T-helper 17 cell (primary cell): ENCODE measurements around the gene TMED1. TPM values are rescaled to one million over a fixed set of nuclear protein-coding genes. Genes with fewer than 3 reads are reported as not detected.
"Not testable (repeated sequence)": the region's sequence is repeated elsewhere in the genome, so short reads cannot be mapped to it uniquely, and the experiment has no call there.

Experiments
- ATAC-seq: fragments of 150-1000 bp; cut with Tn5 transposase; 2 replicates; pipeline ENCODE4 v1.10.0; 2021; ENCODE audit warnings: mild to moderate bottlenecking, moderate library complexity
- DNase-seq, 3 donors: peaks; one replicate each; pipeline versions ENCODE4 v3.0.0 to v3.0.0-alpha.2; 2020 to 2021
- H3K9me3 ChIP-seq: one replicate; pipeline ENCODE4 v1.7.0; 2013; ENCODE audit warnings: low read length, mild to moderate bottlenecking; ENCODE audit not compliant: control insufficient read depth, poor library complexity, severe bottlenecking
- H3K27ac Mint-ChIP-seq: one replicate; pipeline ENCODE4 v1.8.0; 2022; ENCODE audit warnings: mild to moderate bottlenecking, moderate library complexity, mixed read lengths
- H3K27me3 Mint-ChIP-seq: one replicate; pipeline ENCODE4 v1.8.0; 2022; ENCODE audit warnings: mixed read lengths
- H3K36me3 Mint-ChIP-seq: one replicate; pipeline ENCODE4 v1.8.0; 2022; ENCODE audit warnings: low read depth, mixed read lengths
- H3K4me1 Mint-ChIP-seq: one replicate; pipeline ENCODE4 v1.8.0; 2022; ENCODE audit warnings: mild to moderate bottlenecking, mixed read lengths
- H3K4me3 Mint-ChIP-seq: one replicate; pipeline ENCODE4 v1.8.0; 2022; ENCODE audit warnings: mild to moderate bottlenecking, moderate library complexity, mixed read lengths
- total RNA-seq, 4 donors: library from RNA in 2 of 4; stranded (reverse) in 2 of 4; gene quantifications; one replicate each; pipeline ENCODE4 v1.2.3 and lab custom pipeline; 2022 to 2026

TMED1 gene
- total RNA-seq, 2 donors from 2014 or later, result 8.7 to 10.5 TPM

DNA sequence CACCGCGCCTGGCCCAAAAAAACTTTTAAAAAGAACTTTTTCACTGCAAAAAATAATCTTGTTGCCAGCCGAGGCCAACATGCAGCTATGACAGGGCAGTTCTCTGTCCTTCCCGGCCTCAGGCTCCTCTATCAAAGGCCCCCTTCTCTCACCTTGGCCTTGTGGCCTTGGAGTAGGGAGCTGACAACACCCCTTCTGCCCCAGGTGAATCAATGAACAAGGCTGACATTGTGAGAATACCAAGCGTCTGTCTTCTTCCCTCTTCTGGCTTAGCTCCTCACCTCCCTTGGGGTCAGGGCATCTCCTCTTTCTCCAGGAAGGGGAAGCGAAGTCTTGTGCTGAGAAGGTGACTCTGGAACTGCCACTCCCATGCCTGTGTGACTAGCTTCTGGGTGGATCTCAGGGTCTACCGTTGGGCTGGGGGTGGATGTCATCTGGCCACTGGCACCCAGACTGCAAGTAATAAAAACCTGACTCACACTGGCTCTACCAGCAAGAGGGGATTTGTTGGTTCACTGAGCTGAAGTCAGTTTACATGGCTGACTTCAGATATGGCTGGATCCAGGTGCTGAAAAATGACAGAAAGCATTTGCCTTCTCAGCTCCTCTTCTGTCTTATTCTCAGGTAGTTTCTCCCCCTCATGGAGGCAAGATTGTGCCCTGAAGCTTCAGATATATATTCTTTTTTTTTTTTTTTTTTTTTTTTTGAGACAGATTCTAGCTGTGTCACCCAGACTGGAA is 18.5 kb upstream of the TMED1 start:
- H3K27me3 Mint-ChIP-seq, result no peaks in the 10 kb centered on the region
- ATAC-seq (no peak), DNase-seq (no peak)
- H3K4me3 Mint-ChIP-seq, result no peak overlapping the region
- no peaks in the 10 kb centered on the region for H3K36me3 Mint-ChIP-seq
- H3K4me1 Mint-ChIP-seq, result no peaks in the 10 kb centered on the region
- H3K9me3 ChIP-seq, result no peaks in the 10 kb centered on the region
- H3K27ac Mint-ChIP-seq, result no peak overlapping the region

DNA sequence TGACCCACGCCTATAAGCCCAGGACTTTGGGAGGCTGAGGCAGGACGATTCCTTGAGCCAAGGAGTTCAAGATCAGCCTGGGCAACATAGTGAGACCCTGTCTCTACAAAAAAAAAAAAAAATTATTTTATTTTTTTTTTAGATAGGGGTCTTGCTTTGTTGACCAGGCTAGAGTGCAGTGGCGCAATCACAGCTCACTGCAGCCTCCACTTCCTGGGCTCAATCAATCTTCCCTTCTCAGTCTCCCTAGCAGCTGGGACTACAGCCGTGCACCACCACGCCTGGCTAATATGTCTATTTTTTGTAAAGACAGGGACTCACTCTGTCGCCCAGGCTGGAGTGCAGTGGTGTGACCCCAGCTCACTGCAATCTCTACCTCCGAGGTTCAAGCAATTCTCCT is 16.9 kb upstream of the TMED1 start:
- DNase-seq (no peak), ATAC-seq (no peak)
- H3K27me3 Mint-ChIP-seq, result peaks cover 6% of the 10 kb centered on the region
- peaks cover 2% of the 10 kb centered on the region for H3K36me3 Mint-ChIP-seq
- peaks cover 3% of the 10 kb centered on the region for H3K4me1 Mint-ChIP-seq
- H3K27ac Mint-ChIP-seq, result no peak overlapping the region
- no peak overlapping the region for H3K4me3 Mint-ChIP-seq
- H3K9me3 ChIP-seq, result no peaks in the 10 kb centered on the region

DNA sequence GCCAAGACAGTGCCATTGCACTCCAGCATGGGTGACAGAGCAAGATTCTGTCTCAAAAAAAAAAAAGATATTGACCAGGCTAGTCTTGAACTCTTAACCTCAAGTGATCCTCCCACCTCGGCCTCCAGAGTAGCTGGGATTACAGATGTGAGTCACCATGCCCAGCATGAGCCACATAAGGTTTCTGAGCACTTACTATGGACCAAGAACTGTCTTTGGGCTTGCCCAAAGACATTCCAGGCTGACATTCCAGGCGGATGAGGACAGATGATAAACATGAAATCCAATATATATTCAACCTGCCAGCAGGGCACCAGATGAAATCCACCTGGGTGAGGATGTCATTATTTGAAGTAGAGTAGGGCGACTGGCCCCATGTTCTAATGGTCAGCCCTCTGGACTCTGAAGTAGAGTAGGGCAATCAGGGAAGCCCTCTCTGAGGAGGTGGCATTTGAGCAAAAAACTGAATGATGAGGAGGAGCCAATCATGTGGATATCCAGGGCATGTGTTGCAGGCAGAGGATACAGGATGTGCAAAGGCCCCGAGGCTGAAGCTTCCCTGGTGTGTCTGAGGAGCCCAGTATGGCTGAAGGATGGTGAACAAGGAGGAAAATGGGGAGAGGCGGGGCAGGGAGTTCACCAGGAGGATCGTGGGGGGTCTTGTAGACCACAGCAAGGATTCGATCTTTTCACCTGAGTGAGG is 16.2 kb upstream of the TMED1 start:
- no peaks in the 10 kb centered on the region for H3K9me3 ChIP-seq
- H3K4me3 Mint-ChIP-seq, result no peak overlapping the region
- no peak for ATAC-seq
- H3K27me3 Mint-ChIP-seq, result peaks cover 6% of the 10 kb centered on the region
- peaks cover 2% of the 10 kb centered on the region for H3K36me3 Mint-ChIP-seq
- peaks cover 3% of the 10 kb centered on the region for H3K4me1 Mint-ChIP-seq
- DNase-seq, result no peak
- H3K27ac Mint-ChIP-seq, result no peak overlapping the region

DNA sequence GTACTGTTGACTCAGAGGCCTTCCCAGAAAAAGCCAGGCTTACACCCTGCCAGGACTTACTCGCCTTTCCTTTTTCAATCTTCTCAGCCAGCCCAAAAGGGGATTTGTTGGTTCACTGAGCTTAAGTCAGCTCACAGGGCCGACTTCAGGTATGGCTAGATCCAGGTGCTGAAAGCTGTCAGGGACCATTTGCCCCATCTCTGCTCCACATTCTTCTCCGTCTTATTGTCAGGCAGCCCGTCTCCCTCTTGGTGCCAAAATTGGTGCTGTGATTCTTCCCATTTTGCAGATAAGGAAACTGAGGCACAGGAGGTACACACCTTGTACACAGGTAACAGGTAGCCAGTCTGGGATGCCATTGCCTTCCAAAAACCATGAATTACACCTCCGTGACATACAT is 14.6 kb upstream of the TMED1 start:
- H3K4me1 Mint-ChIP-seq, result peaks cover 3% of the 10 kb centered on the region
- peaks cover 6% of the 10 kb centered on the region for H3K27me3 Mint-ChIP-seq
- DNase-seq (no peak), ATAC-seq (no peak)
- peaks cover 2% of the 10 kb centered on the region for H3K36me3 Mint-ChIP-seq
- no peak overlapping the region for H3K4me3 Mint-ChIP-seq
- no peak overlapping the region for H3K27ac Mint-ChIP-seq
- no peaks in the 10 kb centered on the region for H3K9me3 ChIP-seq

DNA sequence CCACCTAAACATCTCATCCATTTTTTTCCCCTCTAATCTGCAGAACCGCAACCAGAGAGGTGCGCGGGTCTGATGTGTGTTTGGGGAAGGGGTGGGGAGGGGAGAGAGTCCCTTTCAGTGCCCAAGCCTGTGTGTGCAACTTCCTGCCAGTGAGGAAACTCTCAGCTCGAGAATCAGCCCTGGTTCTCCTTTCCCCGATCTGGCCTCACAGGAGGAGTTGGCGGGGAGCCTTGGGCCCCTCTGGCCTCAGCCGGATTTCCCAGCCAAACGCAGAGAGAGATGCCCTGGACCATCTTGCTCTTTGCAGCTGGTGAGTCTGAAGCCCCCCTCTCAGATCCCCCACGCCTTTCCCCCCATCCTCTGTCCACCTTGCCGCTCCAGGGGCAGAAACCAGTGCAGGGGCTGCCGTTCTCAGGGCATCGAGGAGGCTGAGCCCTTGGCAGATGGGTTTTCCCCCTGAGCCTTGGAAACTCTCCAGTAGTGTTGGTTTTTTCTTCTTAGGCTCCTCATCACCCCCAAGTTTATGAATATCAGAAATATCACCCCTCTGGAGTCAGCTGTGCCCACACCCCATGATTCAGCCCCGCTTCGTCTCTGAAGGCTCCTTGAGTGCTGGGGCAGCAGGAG is 12.3 kb upstream of the TMED1 start, which contains the start of gene C19orf38:
Gene C19orf38 (plus strand): TSS at position 186 of the 627 bp plus-strand sequence. CDS start 94 bp downstream, at position 280.
- no peaks in the 10 kb centered on the region for H3K9me3 ChIP-seq
- H3K36me3 Mint-ChIP-seq, result peaks cover 5% of the 10 kb centered on the region
- peaks cover 5% of the 10 kb centered on the region for H3K4me1 Mint-ChIP-seq
- ATAC-seq (peak; percentile 32), DNase-seq (no peak)
- peaks cover 9% of the 10 kb centered on the region for H3K27me3 Mint-ChIP-seq
- H3K4me3 Mint-ChIP-seq, result no peak within 1 kb of the TSS
- no peak within 1 kb of the TSS for H3K27ac Mint-ChIP-seq

DNA sequence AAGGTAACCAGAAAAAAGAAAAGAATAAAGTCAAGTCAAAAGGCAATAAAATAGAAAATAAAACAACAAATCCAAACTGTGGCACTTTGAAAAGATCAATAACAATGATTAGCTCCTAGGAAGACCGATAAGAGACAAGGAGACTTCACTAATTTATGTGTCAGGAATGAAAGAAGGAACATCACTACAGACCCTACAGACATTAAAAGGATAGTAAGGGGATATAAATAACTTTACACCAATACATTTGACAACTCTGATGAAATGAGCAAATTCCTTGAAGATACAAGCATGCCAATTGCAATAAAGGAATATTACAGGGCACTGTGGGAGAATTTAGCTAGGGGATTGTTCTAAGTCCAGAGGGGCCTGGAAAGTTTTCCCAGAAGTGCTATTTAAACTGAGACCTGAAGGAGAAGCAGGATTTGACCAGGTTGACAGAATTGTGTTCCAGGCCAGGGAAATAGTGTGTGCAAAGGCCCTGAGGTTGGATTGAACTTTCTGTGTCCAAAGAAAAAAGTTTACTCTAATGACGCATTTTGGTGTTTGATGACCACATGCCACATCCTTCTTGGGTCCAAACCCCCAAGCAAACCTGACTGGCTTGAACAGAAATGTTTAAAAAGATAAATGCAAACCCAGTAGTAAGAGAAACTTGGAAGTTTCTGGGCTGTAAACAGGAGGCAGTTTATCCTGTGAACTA is 10.6 kb upstream of the TMED1 start:
- Mint-ChIP-seq H3K27ac (no peak overlapping the region), H3K4me1 (peaks cover 5% of the 10 kb centered on the region), H3K36me3 (peaks cover 8% of the 10 kb centered on the region), H3K27me3 (peaks cover 12% of the 10 kb centered on the region), H3K4me3 (no peak overlapping the region)
- no peak for ATAC-seq
- no peak for DNase-seq
- H3K9me3 ChIP-seq, result no peaks in the 10 kb centered on the region

DNA sequence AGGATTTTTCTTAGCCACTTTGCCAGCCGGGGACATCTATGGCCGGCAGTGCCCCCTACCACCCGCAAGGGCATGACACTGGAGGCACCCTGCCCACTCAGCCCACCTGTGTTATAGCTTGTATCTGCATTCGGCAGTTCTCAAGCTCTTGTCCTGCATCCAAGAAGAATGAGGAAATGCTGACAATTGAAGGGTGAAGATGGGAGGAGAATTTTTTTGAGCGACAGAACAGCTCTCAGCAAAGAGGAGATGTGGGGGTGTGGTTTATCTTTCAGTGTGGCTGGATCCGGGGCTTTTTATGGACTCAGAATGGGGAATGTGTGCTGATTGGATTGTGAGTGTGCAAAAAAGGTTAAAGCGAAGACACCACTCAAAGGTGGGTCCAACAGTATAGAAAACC is 6.8 kb upstream of the TMED1 start:
- H3K9me3 ChIP-seq, result no peaks in the 10 kb centered on the region
- peaks cover 6% of the 10 kb centered on the region for H3K27me3 Mint-ChIP-seq
- H3K4me1 Mint-ChIP-seq, result peaks cover 2% of the 10 kb centered on the region
- no peak overlapping the region for H3K27ac Mint-ChIP-seq
- no peak for ATAC-seq
- DNase-seq, result no peak
- H3K36me3 Mint-ChIP-seq, result peaks cover 6% of the 10 kb centered on the region
- no peak overlapping the region for H3K4me3 Mint-ChIP-seq

DNA sequence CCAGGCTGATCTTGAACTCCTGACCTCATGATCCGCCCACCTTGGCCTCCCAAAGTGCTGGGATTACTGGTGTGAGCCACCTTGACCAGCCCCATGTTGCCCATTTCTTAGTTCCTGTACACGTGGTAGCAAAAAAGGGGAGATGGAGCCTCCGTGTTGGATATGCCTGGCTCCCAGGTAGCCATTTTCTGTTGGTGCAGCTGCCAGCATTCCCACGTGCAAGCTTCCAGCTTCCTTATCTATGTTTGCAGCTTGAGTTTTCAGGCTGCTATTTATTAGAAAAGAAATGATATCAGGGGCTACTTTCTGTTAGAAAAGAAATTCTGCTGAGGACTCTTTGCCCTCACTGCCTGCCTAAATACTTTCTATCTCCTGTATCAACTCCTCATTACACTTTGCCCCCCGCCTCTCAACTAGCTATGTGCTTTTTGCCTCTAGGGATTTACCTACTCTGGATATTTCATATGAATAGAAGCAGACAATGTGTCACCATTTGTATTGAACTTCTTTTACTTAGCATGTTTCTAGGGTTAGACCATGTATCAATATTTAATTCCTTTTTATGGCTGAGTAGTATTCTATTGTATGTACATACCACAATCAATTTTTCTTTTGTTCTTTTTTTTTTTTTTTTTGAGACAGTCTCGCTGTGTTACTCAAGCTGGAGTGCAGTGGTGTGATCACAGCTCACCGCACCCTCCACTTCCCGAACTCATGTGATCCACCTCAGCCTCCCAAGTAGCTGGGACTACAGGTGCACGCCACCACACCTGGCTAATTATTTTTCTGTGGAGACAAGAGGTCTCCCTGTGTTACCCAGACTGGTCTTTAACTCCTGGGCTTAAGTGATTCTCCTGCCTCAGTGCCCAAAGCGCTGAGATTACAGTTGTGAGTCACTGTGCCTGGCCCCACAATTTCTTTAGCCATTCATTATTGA is 3.4 kb upstream of the TMED1 start:
- no peaks in the 10 kb centered on the region for H3K9me3 ChIP-seq
- no peak overlapping the region for H3K27ac Mint-ChIP-seq
- no peak for DNase-seq
- peaks cover 6% of the 10 kb centered on the region for H3K36me3 Mint-ChIP-seq
- H3K27me3 Mint-ChIP-seq, result peaks cover 6% of the 10 kb centered on the region
- no peak for ATAC-seq
- peaks cover 10% of the 10 kb centered on the region for H3K4me1 Mint-ChIP-seq
- no peak overlapping the region for H3K4me3 Mint-ChIP-seq

DNA sequence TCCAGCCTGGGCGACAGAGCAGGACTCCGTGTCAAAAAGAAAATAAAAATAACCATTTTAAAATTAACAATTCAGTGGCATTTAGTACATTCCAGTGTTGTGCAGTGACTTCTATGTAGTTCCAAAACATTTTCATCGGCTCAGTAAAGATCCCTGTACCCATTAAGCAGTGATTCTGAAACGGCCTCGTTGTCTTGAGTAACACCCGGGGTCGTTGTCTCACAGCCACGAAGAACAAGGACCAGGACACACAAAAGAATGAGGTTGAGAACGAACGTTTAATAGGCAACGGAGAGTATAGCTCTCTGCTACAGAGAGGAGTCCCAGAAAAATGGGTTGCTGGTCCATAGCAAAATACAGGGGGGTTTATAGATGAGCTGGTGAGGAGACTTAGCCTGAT is 2.4 kb upstream of the TMED1 start:
- no peak overlapping the region for H3K4me3 Mint-ChIP-seq
- H3K27me3 Mint-ChIP-seq, result peaks cover 3% of the 10 kb centered on the region
- H3K27ac Mint-ChIP-seq, result no peak overlapping the region
- ATAC-seq (no peak), DNase-seq (no peak)
- H3K9me3 ChIP-seq, result no peaks in the 10 kb centered on the region
- peaks cover 3% of the 10 kb centered on the region for H3K36me3 Mint-ChIP-seq
- H3K4me1 Mint-ChIP-seq, result peaks cover 8% of the 10 kb centered on the region

DNA sequence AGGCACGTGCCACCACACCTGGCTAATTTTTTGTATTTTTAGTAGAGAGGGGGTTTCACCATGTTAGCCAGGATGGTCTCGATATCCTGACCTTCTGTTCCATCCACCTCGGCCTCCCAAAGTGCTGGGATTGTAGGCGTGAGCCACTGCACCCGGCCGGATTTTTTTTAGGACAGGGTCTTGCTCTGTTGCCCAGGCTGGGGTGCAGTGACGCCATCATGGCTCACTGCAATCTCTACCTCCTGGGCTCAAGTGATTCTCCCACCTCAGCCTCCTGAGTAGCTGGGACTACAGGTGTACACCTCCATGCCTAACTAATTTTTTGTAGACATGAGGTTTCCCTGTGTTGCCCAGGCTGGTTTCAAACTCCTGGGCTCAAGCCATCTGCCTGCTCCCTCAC is 1.6 kb upstream of the TMED1 start:
- not testable (repeated sequence) for H3K36me3 Mint-ChIP-seq, DNase-seq, H3K9me3 ChIP-seq, H3K4me3 Mint-ChIP-seq, H3K27me3 Mint-ChIP-seq, H3K4me1 Mint-ChIP-seq, ATAC-seq, H3K27ac Mint-ChIP-seq

DNA sequence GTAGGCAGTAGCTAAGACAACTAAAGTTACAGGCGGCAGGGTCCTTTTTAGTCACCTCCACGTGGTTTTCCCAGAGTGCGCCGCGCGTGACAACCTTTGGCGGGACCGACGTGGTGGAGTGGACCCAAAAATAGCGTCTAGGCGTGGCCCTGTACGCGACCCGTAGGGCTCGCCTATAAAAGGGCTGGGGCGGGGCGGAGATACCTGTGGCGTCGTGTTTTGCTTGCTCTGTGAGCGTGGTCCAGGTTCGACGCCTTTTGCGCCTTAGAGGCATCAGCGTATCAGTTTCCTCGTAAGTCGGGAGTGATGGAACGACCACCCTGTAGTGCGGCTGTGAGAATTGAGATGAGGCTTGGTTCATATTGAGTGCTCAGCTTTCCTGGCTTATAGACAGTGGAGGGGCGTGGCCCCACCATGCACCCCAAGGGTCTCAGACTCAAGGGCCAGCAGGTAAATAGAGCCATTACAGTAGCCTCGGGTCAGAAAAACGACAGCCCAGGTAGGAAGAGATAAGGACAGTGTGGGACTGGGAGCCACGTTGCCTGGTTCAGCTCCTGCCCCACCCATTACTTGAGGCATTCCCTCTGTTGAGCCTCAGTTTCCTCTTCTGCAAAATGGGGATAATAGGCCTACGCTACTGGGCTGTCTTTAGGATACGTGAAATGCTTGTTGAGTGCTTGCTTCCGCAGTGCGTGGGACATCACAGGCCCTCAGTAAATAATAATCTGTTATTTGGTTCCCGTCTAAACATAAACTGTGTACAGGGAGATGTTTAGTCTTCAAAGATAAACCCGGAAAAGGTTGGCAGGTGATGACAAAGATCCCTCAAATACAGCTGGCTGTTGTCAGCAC is 693 bp upstream of the TMED1 start:
- no peaks in the 10 kb centered on the region for H3K27me3 Mint-ChIP-seq
- H3K9me3 ChIP-seq, result no peaks in the 10 kb centered on the region
- H3K4me3 Mint-ChIP-seq, result peak overlapping the region; percentile 95
- peaks cover 8% of the 10 kb centered on the region for H3K4me1 Mint-ChIP-seq
- ATAC-seq, result peak; percentile 44
- no peaks in the 10 kb centered on the region for H3K36me3 Mint-ChIP-seq
- H3K27ac Mint-ChIP-seq, result peak overlapping the region; percentile 96
- DNase-seq, result peak; percentile 59 to 67 (median 61)
